Measurements from ENCODE around the gene BAIAP3.

The BAIAP3 gene

GRCh38 chr16:1364510-1364909 is 31.1 kb downstream of the BAIAP3 start:
- TF ChIP-seq CTCF (IDR thresholded peaks at IDR 0.05; ENCODE audit: low read depth, low read length, poor library complexity, severe bottlenecking) (no peak), EZH2phosphoT487 (IDR thresholded peaks at IDR 0.05; ENCODE audit: borderline replicate concordance, low read length) (no peak)
- H3K36me3 ChIP-seq (ENCODE audit: control insufficient read depth, low read length) = peaks cover 18% of the 10 kb centered on the region
- H3F3A ChIP-seq (ENCODE audit: control insufficient read depth, insufficient read depth) = 0 out of 2 replicates have a peak, but pooled peaks cover 3% of the 10 kb centered on the region
- no peaks in the 10 kb centered on the region for H4K20me1 ChIP-seq (ENCODE audit: control insufficient read depth, insufficient read depth, low read depth, low read length)
- no peak overlapping the region for H3K27ac ChIP-seq (ENCODE audit: low read depth, low read length)
- H3K27me3 ChIP-seq (ENCODE audit: control insufficient read depth, low read length) = no peaks in the 10 kb centered on the region
- peaks cover 6% of the 10 kb centered on the region for H3K79me2 ChIP-seq (ENCODE audit: control insufficient read depth, low read length)
- no peak overlapping the region for H3K4me2 ChIP-seq (ENCODE audit: low read length)
- no peaks in the 10 kb centered on the region for H3K9me2 ChIP-seq (replicated peaks; ENCODE audit: control insufficient read depth, low read length)
- no peaks in the 10 kb centered on the region for H3K4me1 ChIP-seq (ENCODE audit: control insufficient read depth, low read length)
- H3K4me3 ChIP-seq (ENCODE audit: low read length) = no peak overlapping the region
- H3K9me3 ChIP-seq (ENCODE audit: control insufficient read depth, insufficient read depth, low read length) = no peaks in the 10 kb centered on the region

GRCh38 chr16:1366060-1366711 is 32.7 kb downstream of the BAIAP3 start:
- Histone ChIP-seq H3F3A (ENCODE audit: control insufficient read depth, insufficient read depth) (0 out of 2 replicates have a peak, but pooled peaks cover 3% of the 10 kb centered on the region), H3K36me3 (ENCODE audit: control insufficient read depth, low read length) (peaks cover 18% of the 10 kb centered on the region), H3K4me3 (ENCODE audit: low read length) (no peak overlapping the region), H3K27ac (ENCODE audit: low read depth, low read length) (no peak overlapping the region), H3K9me3 (ENCODE audit: control insufficient read depth, insufficient read depth, low read length) (no peaks in the 10 kb centered on the region), H3K4me2 (ENCODE audit: low read length) (no peak overlapping the region), H3K9me2 (replicated peaks; ENCODE audit: control insufficient read depth, low read length) (no peaks in the 10 kb centered on the region), H3K79me2 (ENCODE audit: control insufficient read depth, low read length) (no peaks in the 10 kb centered on the region; the same call in 1 of the 2 replicates), H3K4me1 (ENCODE audit: control insufficient read depth, low read length) (no peaks in the 10 kb centered on the region), H4K20me1 (ENCODE audit: control insufficient read depth, insufficient read depth, low read depth, low read length) (no peaks in the 10 kb centered on the region), H3K27me3 (ENCODE audit: control insufficient read depth, low read length) (no peaks in the 10 kb centered on the region)
- no peak for TF ChIP-seq EZH2phosphoT487 (IDR thresholded peaks at IDR 0.05; ENCODE audit: borderline replicate concordance, low read length)
- TF ChIP-seq CTCF (IDR thresholded peaks at IDR 0.05; ENCODE audit: low read depth, low read length, poor library complexity, severe bottlenecking) = no peak

- H3K4me1 ChIP-seq (ENCODE audit: control insufficient read depth, low read length) = no peaks in the 10 kb centered on the region
- no peaks in the 10 kb centered on the region for H3K9me3 ChIP-seq (ENCODE audit: control insufficient read depth, insufficient read depth, low read length)
- TF ChIP-seq EZH2phosphoT487 (IDR thresholded peaks at IDR 0.05; ENCODE audit: borderline replicate concordance, low read length) = no peak
- TF ChIP-seq CTCF (IDR thresholded peaks at IDR 0.05; ENCODE audit: low read depth, low read length, poor library complexity, severe bottlenecking) = no peak
- no peaks in the 10 kb centered on the region for H3K79me2 ChIP-seq (ENCODE audit: control insufficient read depth, low read length)
- H4K20me1 ChIP-seq (ENCODE audit: control insufficient read depth, insufficient read depth, low read depth, low read length) = no peaks in the 10 kb centered on the region
- H3K4me2 ChIP-seq (ENCODE audit: low read length) = no peak overlapping the region
- 0 out of 2 replicates have a peak, but pooled peaks cover 3% of the 10 kb centered on the region for H3F3A ChIP-seq (ENCODE audit: control insufficient read depth, insufficient read depth)
- H3K9me2 ChIP-seq (replicated peaks; ENCODE audit: control insufficient read depth, low read length) = no peaks in the 10 kb centered on the region
- H3K4me3 ChIP-seq (ENCODE audit: low read length) = no peak overlapping the region
- H3K27ac ChIP-seq (ENCODE audit: low read depth, low read length) = no peak overlapping the region
- H3K36me3 ChIP-seq (ENCODE audit: control insufficient read depth, low read length) = peaks cover 18% of the 10 kb centered on the region
- no peaks in the 10 kb centered on the region for H3K27me3 ChIP-seq (ENCODE audit: control insufficient read depth, low read length)
Observed at GRCh38 chr16:1366712-1367299, 33.4 kb downstream of the BAIAP3 start.

Data from DOHH2 (cell line).